ENCODE measurements around the gene IGSF11. TPM values are rescaled to one million over a fixed set of nuclear protein-coding genes. Genes with fewer than 3 reads are reported as not detected.

IGSF11 gene
- total and polyA plus RNA-seq, 2 donors (not counting 1 experiment from before 2014, with no cell fraction given) = not detected

GRCh38 chr3:119062892-119063291 lies 28.2 kb upstream of the IGSF11 start:
- POLR2A ChIA-PET = no interaction called here
- H4K20me1 ChIP-seq (ENCODE audit: control insufficient read depth, insufficient read depth, low read length, poor library complexity, severe bottlenecking) = no peaks in the 10 kb centered on the region
- intact Hi-C loops (cut with micrococcal nuclease) = no loop called here
- no peaks in the 10 kb centered on the region for H3K79me2 ChIP-seq (ENCODE audit: control insufficient read depth, insufficient read depth, low read length)
- H3K9ac ChIP-seq (ENCODE audit: low read length) = no peak overlapping the region
- no peak for TF ChIP-seq CTCF (IDR thresholded peaks at IDR 0.05)
- no peak for TF ChIP-seq EZH2 (IDR thresholded peaks at IDR 0.05; ENCODE audit: borderline replicate concordance, insufficient read depth, low read depth, low read length, poor library complexity, severe bottlenecking)
- no CpG with 5 or more reads among the region's 2 CpGs for WGBS (ENCODE audit: insufficient coverage)
- H3K27me3 ChIP-seq (replicated peaks in 1 of 4; ENCODE audit: control extremely low read depth in 1 of 4, control insufficient read depth in 3 of 4, insufficient read depth in 4 of 4, low read length in 3 of 4) = no peaks in the 10 kb centered on the region
- H3K27ac Mint-ChIP-seq = no peak overlapping the region
- no peak overlapping the region for H3K4me2 ChIP-seq (replicated peaks; ENCODE audit: low read depth, low read length, poor library complexity, severe bottlenecking)
- H3K27ac ChIP-seq (ENCODE audit: low read length in 2 of 2) = no peak overlapping the region
- CTCF ChIA-PET = no interaction called here
- H3K36me3 ChIP-seq (replicated peaks in 1 of 2; ENCODE audit: control extremely low read depth in 1 of 2, control insufficient read depth in 1 of 2, extremely low read depth in 1 of 2, insufficient read depth in 2 of 2, low read length in 1 of 2) = no peaks in the 10 kb centered on the region
- no peak overlapping the region for H2AFZ ChIP-seq (ENCODE audit: insufficient read depth, low read depth, low read length, poor library complexity, severe bottlenecking)
- no peak overlapping the region for H3K4me3 ChIP-seq (ENCODE audit: control extremely low read depth in 1 of 5, extremely low read depth in 1 of 5, insufficient read depth in 1 of 5, low read depth in 2 of 5, low read length in 4 of 5)
- H3K9me3 Mint-ChIP-seq (ENCODE audit: insufficient read depth) = no peaks in the 10 kb centered on the region
- H3K9me3 ChIP-seq (ENCODE audit: control extremely low read depth in 1 of 3, control insufficient read depth in 2 of 3, insufficient read depth in 1 of 3, low read length in 2 of 3) = no peaks in the 10 kb centered on the region
- H3K4me1 Mint-ChIP-seq = no peaks in the 10 kb centered on the region
- no peaks in the 10 kb centered on the region for H3K4me1 ChIP-seq (ENCODE audit: control insufficient read depth in 2 of 2, insufficient read depth in 2 of 2, low read length in 2 of 2)
- ATAC-seq (ENCODE audit: low read depth) = no peak
- DNase-seq = no peak
- peaks cover 8% of the 10 kb centered on the region for H3K27me3 Mint-ChIP-seq
- H3K4me3 Mint-ChIP-seq = no peak overlapping the region

GRCh38 chr3:119044593-119044992 lies 9.9 kb upstream of the IGSF11 start:
- ChIA-PET CTCF (no interaction called here), POLR2A (no interaction called here)
- Mint-ChIP-seq H3K4me3 (no peak overlapping the region), H3K4me1 (no peaks in the 10 kb centered on the region), H3K27me3 (peaks cover 12% of the 10 kb centered on the region), H3K27ac (no peak overlapping the region), H3K9me3 (ENCODE audit: insufficient read depth) (peaks cover 6% of the 10 kb centered on the region)
- H3K79me2 ChIP-seq (ENCODE audit: control insufficient read depth, insufficient read depth, low read length) = no peaks in the 10 kb centered on the region
- H3K27ac ChIP-seq (ENCODE audit: low read length in 2 of 2) = no peak overlapping the region
- peaks cover 0 to 3% (median 0%) of the 10 kb centered on the region in 3 donors for H3K9me3 ChIP-seq (ENCODE audit: control extremely low read depth in 1 of 3, control insufficient read depth in 2 of 3, insufficient read depth in 1 of 3, low read length in 2 of 3)
- 100% methylated on average over 1 of the region's 2 CpGs for WGBS (ENCODE audit: insufficient coverage)
- TF ChIP-seq EZH2 (IDR thresholded peaks at IDR 0.05; ENCODE audit: borderline replicate concordance, insufficient read depth, low read depth, low read length, poor library complexity, severe bottlenecking) (no peak), CTCF (IDR thresholded peaks at IDR 0.05) (no peak)
- no peaks in the 10 kb centered on the region for H4K20me1 ChIP-seq (ENCODE audit: control insufficient read depth, insufficient read depth, low read length, poor library complexity, severe bottlenecking)
- intact Hi-C loops (cut with micrococcal nuclease) = no loop called here
- no peak for DNase-seq
- H3K4me1 ChIP-seq (ENCODE audit: control insufficient read depth in 2 of 2, insufficient read depth in 2 of 2, low read length in 2 of 2) = no peaks in the 10 kb centered on the region
- no peak overlapping the region for H2AFZ ChIP-seq (ENCODE audit: insufficient read depth, low read depth, low read length, poor library complexity, severe bottlenecking)
- H3K4me2 ChIP-seq (replicated peaks; ENCODE audit: low read depth, low read length, poor library complexity, severe bottlenecking) = no peak overlapping the region
- H3K9ac ChIP-seq (ENCODE audit: low read length) = no peak overlapping the region
- H3K36me3 ChIP-seq (replicated peaks in 1 of 2; ENCODE audit: control extremely low read depth in 1 of 2, control insufficient read depth in 1 of 2, extremely low read depth in 1 of 2, insufficient read depth in 2 of 2, low read length in 1 of 2) = no peaks in the 10 kb centered on the region
- H3K4me3 ChIP-seq (ENCODE audit: control extremely low read depth in 1 of 5, extremely low read depth in 1 of 5, insufficient read depth in 1 of 5, low read depth in 2 of 5, low read length in 4 of 5) = no peak overlapping the region
- no peak for ATAC-seq (ENCODE audit: low read depth)
- H3K27me3 ChIP-seq (replicated peaks in 1 of 4; ENCODE audit: control extremely low read depth in 1 of 4, control insufficient read depth in 3 of 4, insufficient read depth in 4 of 4, low read length in 3 of 4) = no peaks in the 10 kb centered on the region
